VCaP (cell line): Measurements from ENCODE around the gene PLEKHA4.
"Not testable (repeated sequence)": the region's sequence is repeated elsewhere in the genome, so short reads cannot be mapped to it uniquely, and the experiment has no call there.

Source experiments
- H3K27ac ChIP-seq: fragments of 450-650 bp; 2 replicates; pipeline ENCODE4 v1.5.1; 2017
- CTCF ChIP-seq: fragments of 450-650 bp; conservative IDR thresholded peaks from 2 replicates; pipeline ENCODE4 v1.5.1; 2017; ENCODE audit warnings: mild to moderate bottlenecking, moderate library complexity

Gene PLEKHA4

GRCh38 chr19:48907671-48908070 is 39.3 kb upstream of the PLEKHA4 start:
- no peak for TF ChIP-seq CTCF
- no peak overlapping the region for H3K27ac ChIP-seq

GRCh38 chr19:48906324-48906723 is 37.9 kb upstream of the PLEKHA4 start:
- no peak for TF ChIP-seq CTCF
- H3K27ac ChIP-seq, result no peak overlapping the region

GRCh38 chr19:48905664-48906063 is 37.2 kb upstream of the PLEKHA4 start:
- TF ChIP-seq CTCF, result no peak
- no peak overlapping the region for H3K27ac ChIP-seq

GRCh38 chr19:48903788-48904187 is 35.4 kb upstream of the PLEKHA4 start:
- not testable (repeated sequence) for H3K27ac ChIP-seq

GRCh38 chr19:48902291-48902690 is 33.9 kb upstream of the PLEKHA4 start:
- H3K27ac ChIP-seq, result not testable (repeated sequence)

- no peak for TF ChIP-seq CTCF
- H3K27ac ChIP-seq, result peak overlapping the region; percentile 83
Observed at GRCh38 chr19:48900477-48901406, 32.3 kb upstream of the PLEKHA4 start.

GRCh38 chr19:48899781-48900476 is 31.5 kb upstream of the PLEKHA4 start, which contains the start of gene NUCB1:
TSS of gene NUCB1 (plus strand) at chr19:48900312. CDS start at chr19:48900797, 485 bp downstream.
- peak within 1 kb of the TSS; percentile 83 for H3K27ac ChIP-seq
- peak; percentile 34 for TF ChIP-seq CTCF

- H3K27ac ChIP-seq, result peak overlapping the region; percentile 83
Observed at GRCh38 chr19:48899386-48899749, 31.0 kb upstream of the PLEKHA4 start.

- no peak overlapping the region for H3K27ac ChIP-seq
- no peak for TF ChIP-seq CTCF
Observed at GRCh38 chr19:48897181-48897580, 28.8 kb upstream of the PLEKHA4 start.
